ACC112 (cell line): ENCODE data around the gene AFF2.

Experiments used
- H2AFZ ChIP-seq: fragments of 200-600 bp; sonication (generic); one replicate; pipeline ENCODE4 v1.6.0; 2017; ENCODE audit warnings: antibody characterized with exemption, low read length; ENCODE audit not compliant: unreplicated experiment
- H3K27ac ChIP-seq: fragments of 200-600 bp; sonication (generic); 2 replicates; pipeline ENCODE4 v1.5.1; 2014; ENCODE audit warnings: low read depth, mild to moderate bottlenecking, antibody characterized with exemption, low read length, moderate library complexity
- H3K27me3 ChIP-seq: fragments of 200-600 bp; sonication (generic); 2 replicates; pipeline ENCODE4 v1.6.1; 2014; ENCODE audit warnings: mild to moderate bottlenecking, antibody characterized with exemption, low read length, moderate library complexity, mixed read lengths; ENCODE audit not compliant: insufficient read depth
- H3K36me3 ChIP-seq: fragments of 200-600 bp; sonication (generic); 2 replicates; pipeline ENCODE4 v1.6.1; 2016; ENCODE audit warnings: mild to moderate bottlenecking, antibody characterized with exemption, low read length, moderate library complexity, mixed read lengths; ENCODE audit not compliant: insufficient read depth
- H3K4me1 ChIP-seq: fragments of 200-600 bp; sonication (generic); one replicate; pipeline ENCODE4 v1.6.1; 2016; ENCODE audit warnings: low read length, mixed read lengths; ENCODE audit not compliant: insufficient read depth, unreplicated experiment, control insufficient read depth
- H3K4me3 ChIP-seq: fragments of 200-600 bp; sonication (generic); 2 replicates; pipeline ENCODE4 v1.5.1; 2014; ENCODE audit warnings: mild to moderate bottlenecking, low read depth, low read length
- H3K79me2 ChIP-seq: fragments of 200-600 bp; sonication (generic); one replicate; pipeline ENCODE4 v1.6.0; 2016; ENCODE audit warnings: low read length; ENCODE audit not compliant: control insufficient read depth, unreplicated experiment, insufficient read depth

Gene AFF2

DNA sequence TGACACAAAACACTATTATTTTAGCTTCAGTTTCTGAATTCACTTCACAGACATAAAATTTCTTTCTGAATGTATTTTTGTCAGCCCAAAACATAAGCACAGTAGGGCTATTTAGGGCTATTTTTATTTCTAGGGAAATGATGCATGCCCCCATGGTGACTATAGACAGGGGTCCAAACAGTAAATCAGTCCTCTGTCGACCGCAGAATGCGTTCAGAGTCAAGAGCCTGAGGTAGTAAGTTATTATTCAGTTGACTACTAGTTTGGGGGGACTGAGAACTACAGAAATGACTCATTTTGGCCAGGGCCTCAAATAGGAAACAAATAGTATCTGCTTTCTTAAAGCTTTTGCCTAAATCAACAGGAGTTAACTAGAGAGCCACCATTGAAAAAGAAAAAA lies 414.4 kb downstream of the AFF2 start:
- H3K27me3 ChIP-seq: no peaks in the 10 kb centered on the region
- H3K79me2 ChIP-seq: no peaks in the 10 kb centered on the region
- no peaks in the 10 kb centered on the region for H3K36me3 ChIP-seq
- H2AFZ ChIP-seq: no peak overlapping the region
- no peaks in the 10 kb centered on the region for H3K4me1 ChIP-seq
- H3K4me3 ChIP-seq: no peak overlapping the region
- no peak overlapping the region for H3K27ac ChIP-seq

DNA sequence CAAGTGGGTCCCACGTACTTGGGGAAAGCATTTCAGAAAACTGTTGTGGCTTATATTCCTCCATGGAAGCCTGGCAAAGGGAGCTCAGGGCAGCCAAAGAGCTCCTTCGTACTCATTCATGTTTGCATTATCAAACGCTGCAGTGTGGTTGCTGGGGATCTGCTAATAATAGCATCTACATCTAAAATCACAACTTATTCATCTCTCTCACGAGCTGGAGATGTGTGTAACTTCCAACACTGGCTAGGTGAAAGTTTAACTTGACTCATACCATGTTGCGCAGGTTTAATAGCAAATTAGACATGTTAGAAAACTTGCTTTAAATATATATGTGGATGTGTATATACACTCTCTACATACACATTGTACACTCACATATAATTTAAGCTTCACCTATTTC lies 415.1 kb downstream of the AFF2 start:
- no peaks in the 10 kb centered on the region for H3K4me1 ChIP-seq
- H2AFZ ChIP-seq: no peak overlapping the region
- no peak overlapping the region for H3K4me3 ChIP-seq
- no peaks in the 10 kb centered on the region for H3K79me2 ChIP-seq
- no peaks in the 10 kb centered on the region for H3K27me3 ChIP-seq
- H3K36me3 ChIP-seq: no peaks in the 10 kb centered on the region
- H3K27ac ChIP-seq: no peak overlapping the region

DNA sequence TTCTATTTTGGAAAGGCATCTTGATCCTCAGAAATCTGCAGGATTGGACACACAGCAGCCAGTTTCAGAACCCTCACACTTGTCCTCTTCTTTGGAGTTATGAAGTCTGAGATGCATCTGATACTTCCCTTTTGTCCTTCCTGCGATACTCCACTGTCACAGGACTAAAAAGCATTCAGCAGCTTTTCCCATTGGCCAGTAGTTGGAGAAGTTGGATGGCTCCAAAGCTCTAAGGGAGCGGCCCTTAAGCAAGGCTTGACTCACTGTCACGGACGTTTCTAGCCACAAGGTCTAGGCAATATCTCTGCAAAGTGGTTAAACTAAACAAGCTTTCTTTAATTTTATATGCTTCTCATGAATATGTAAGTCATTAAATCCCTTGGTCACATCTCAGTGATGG lies 417.0 kb downstream of the AFF2 start:
- H3K27ac ChIP-seq: no peak overlapping the region
- no peak overlapping the region for H3K4me3 ChIP-seq
- H3K4me1 ChIP-seq: no peaks in the 10 kb centered on the region
- H2AFZ ChIP-seq: no peak overlapping the region
- H3K79me2 ChIP-seq: no peaks in the 10 kb centered on the region
- H3K27me3 ChIP-seq: no peaks in the 10 kb centered on the region
- H3K36me3 ChIP-seq: no peaks in the 10 kb centered on the region

- Histone ChIP-seq H3K4me1 (no peaks in the 10 kb centered on the region), H3K27me3 (no peaks in the 10 kb centered on the region), H3K27ac (no peak overlapping the region), H2AFZ (no peak overlapping the region), H3K36me3 (no peaks in the 10 kb centered on the region), H3K4me3 (no peak overlapping the region), H3K79me2 (no peaks in the 10 kb centered on the region)
These were observed 423.2 kb downstream of the AFF2 start for GRCh38 chrX:148923631-148924030.

- Histone ChIP-seq H3K36me3 (no peaks in the 10 kb centered on the region), H3K79me2 (no peaks in the 10 kb centered on the region), H3K4me1 (no peaks in the 10 kb centered on the region), H3K4me3 (no peak overlapping the region), H3K27me3 (no peaks in the 10 kb centered on the region), H2AFZ (no peak overlapping the region), H3K27ac (no peak overlapping the region)
These were observed 426.0 kb downstream of the AFF2 start for GRCh38 chrX:148926371-148926770.

GRCh38 chrX:148928811-148929210 lies 428.4 kb downstream of the AFF2 start:
- H2AFZ ChIP-seq: no peak overlapping the region
- H3K4me1 ChIP-seq: no peaks in the 10 kb centered on the region
- no peak overlapping the region for H3K4me3 ChIP-seq
- H3K79me2 ChIP-seq: no peaks in the 10 kb centered on the region
- H3K27ac ChIP-seq: no peak overlapping the region
- H3K27me3 ChIP-seq: no peaks in the 10 kb centered on the region
- H3K36me3 ChIP-seq: no peaks in the 10 kb centered on the region

DNA sequence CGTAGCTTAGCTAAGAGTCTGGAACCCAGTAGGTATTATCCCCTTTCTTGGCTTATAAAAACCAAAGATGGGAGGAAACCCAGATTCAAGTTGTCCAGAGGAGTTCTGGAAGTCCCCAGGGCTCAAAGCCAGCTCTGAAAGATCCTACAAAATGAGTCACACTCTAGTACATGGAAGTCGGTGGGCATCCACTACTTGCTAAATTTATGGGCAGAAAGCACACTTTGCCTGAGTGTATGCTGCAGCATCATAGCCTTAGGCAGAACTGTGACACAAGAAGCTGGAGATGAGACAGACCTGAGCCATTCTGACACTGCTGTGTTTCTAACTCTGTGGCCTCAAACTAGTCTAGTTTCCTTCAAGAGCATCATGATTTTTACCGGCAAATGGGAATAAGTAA lies 429.3 kb downstream of the AFF2 start:
- no peaks in the 10 kb centered on the region for H3K36me3 ChIP-seq
- no peak overlapping the region for H3K4me3 ChIP-seq
- H3K27me3 ChIP-seq: no peaks in the 10 kb centered on the region
- no peak overlapping the region for H3K27ac ChIP-seq
- no peaks in the 10 kb centered on the region for H3K79me2 ChIP-seq
- no peak overlapping the region for H2AFZ ChIP-seq
- H3K4me1 ChIP-seq: no peaks in the 10 kb centered on the region

GRCh38 chrX:148930206-148930729 lies 429.9 kb downstream of the AFF2 start:
- no peaks in the 10 kb centered on the region for H3K4me1 ChIP-seq
- no peak overlapping the region for H2AFZ ChIP-seq
- H3K36me3 ChIP-seq: no peaks in the 10 kb centered on the region
- no peak overlapping the region for H3K27ac ChIP-seq
- H3K4me3 ChIP-seq: no peak overlapping the region
- no peaks in the 10 kb centered on the region for H3K79me2 ChIP-seq
- H3K27me3 ChIP-seq: no peaks in the 10 kb centered on the region

DNA sequence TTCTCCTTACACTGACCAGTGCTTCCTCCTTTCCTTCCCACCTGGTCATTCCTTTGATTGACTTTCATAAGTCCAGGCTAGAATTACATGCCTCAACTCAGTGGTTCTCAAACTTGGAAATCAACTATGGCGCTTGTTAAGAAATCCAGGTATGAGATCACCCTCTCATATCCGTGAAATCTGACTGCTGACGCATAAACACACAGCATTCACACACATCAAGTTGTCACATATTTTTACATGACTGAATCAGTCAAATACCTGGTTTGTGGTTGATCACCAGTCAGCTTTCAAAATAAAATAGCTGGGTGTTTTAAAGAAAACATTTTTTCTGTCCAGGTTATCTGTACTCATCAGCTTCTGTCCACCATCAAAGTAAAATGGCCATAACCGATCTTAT lies 433.5 kb downstream of the AFF2 start:
- Histone ChIP-seq H3K79me2 (no peaks in the 10 kb centered on the region), H2AFZ (no peak overlapping the region), H3K27me3 (no peaks in the 10 kb centered on the region), H3K4me3 (no peak overlapping the region), H3K4me1 (no peaks in the 10 kb centered on the region), H3K27ac (no peak overlapping the region), H3K36me3 (no peaks in the 10 kb centered on the region)

GRCh38 chrX:148938348-148938747 lies 437.9 kb downstream of the AFF2 start:
- Histone ChIP-seq H3K27ac (no peak overlapping the region), H2AFZ (no peak overlapping the region), H3K27me3 (no peaks in the 10 kb centered on the region), H3K36me3 (no peaks in the 10 kb centered on the region), H3K79me2 (no peaks in the 10 kb centered on the region), H3K4me3 (no peak overlapping the region), H3K4me1 (no peaks in the 10 kb centered on the region)

GRCh38 chrX:148940411-148940996 lies 440.1 kb downstream of the AFF2 start:
- Histone ChIP-seq H2AFZ (no peak overlapping the region), H3K4me3 (no peak overlapping the region), H3K79me2 (no peaks in the 10 kb centered on the region), H3K4me1 (no peaks in the 10 kb centered on the region), H3K36me3 (no peaks in the 10 kb centered on the region), H3K27me3 (no peaks in the 10 kb centered on the region), H3K27ac (no peak overlapping the region)
